GM12801 (cell line): Measurements from ENCODE around the gene KRT72.

Source experiments
- TF ChIP-seq, protein P1 (sequence below): IDR thresholded peaks from one replicate; pipeline ENCODE4 v1.5.1; 2011; ENCODE audit warnings: control low read depth; ENCODE audit not compliant: insufficient read length; ENCODE audit errors: extremely low read depth

The KRT72 gene

DNA sequence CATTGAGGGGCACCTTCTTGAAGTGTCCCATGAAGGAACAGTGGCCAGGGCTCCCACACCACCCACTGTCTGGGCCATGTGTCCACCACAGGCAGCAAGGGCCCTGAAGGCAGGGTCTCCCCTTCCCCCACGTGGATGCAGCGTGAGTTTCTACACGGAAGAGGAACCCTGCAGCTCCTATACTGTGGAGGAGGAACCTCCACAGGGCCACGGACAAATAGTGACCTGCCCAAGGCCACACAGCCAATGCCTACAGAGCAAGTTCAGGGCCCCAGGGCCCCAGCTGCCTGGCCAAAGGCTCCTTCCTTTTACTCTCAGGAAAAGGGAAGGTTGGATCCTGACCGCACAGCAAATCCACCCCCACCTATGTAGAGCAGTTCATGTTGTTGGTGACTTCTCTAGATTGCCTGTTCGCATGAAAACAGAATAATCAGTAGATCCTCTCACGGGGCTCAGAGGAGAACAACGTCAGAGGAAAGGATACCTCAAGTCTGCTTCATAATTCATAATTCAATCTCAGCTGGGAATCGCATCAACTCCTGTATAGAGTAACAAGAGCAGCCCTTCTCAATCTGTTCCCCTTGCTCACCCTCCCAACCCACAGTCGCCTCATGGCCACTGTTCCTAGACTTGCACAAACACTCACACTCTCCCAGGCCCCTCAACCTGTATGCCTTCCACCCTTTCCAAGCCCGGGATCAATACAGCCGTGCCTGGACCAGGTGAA is 28.2 kb upstream of the KRT72 start:
- TF ChIP-seq, protein P1, sequence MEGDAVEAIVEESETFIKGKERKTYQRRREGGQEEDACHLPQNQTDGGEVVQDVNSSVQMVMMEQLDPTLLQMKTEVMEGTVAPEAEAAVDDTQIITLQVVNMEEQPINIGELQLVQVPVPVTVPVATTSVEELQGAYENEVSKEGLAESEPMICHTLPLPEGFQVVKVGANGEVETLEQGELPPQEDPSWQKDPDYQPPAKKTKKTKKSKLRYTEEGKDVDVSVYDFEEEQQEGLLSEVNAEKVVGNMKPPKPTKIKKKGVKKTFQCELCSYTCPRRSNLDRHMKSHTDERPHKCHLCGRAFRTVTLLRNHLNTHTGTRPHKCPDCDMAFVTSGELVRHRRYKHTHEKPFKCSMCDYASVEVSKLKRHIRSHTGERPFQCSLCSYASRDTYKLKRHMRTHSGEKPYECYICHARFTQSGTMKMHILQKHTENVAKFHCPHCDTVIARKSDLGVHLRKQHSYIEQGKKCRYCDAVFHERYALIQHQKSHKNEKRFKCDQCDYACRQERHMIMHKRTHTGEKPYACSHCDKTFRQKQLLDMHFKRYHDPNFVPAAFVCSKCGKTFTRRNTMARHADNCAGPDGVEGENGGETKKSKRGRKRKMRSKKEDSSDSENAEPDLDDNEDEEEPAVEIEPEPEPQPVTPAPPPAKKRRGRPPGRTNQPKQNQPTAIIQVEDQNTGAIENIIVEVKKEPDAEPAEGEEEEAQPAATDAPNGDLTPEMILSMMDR = no peak

DNA sequence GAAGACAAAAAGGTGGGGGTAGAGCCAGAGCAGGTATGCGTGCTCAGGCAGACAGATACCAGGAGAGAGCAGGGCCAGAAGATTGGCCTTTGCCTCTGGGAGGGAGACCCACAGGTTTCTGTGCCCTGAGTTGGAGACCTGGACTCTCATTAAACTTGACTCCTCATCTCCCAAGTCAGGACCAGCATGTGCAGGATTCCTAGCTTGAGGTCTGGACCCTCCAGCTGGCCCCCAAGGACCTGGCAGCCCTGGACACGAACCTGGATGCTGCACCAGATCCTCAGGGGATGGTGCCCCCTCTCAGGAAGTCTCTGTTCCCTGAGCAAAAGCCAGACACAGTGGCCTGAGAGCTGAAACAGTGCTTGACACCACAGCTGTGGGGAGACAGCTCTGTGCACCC is 27.6 kb upstream of the KRT72 start:
- TF ChIP-seq, protein P1 = no peak

DNA sequence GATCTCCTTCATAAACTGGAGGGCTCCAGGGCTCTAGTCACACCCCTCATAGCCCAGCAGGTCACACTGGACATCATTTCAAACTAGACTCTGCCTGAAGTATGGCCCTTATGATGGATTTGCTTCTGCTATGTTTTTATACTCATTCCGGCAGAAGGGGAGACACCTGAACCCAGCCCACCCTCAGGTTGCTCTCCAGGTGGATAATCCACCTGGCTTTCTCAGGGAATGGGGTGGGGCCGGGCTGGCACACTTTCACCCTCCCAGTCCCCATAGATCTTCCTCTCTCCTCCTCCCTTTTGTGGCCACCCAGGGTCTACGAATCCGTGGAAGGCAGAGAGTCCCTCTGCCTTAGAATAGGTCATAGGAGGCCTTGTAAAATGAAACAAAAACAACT is 26.8 kb upstream of the KRT72 start:
- TF ChIP-seq, protein P1 = no peak

DNA sequence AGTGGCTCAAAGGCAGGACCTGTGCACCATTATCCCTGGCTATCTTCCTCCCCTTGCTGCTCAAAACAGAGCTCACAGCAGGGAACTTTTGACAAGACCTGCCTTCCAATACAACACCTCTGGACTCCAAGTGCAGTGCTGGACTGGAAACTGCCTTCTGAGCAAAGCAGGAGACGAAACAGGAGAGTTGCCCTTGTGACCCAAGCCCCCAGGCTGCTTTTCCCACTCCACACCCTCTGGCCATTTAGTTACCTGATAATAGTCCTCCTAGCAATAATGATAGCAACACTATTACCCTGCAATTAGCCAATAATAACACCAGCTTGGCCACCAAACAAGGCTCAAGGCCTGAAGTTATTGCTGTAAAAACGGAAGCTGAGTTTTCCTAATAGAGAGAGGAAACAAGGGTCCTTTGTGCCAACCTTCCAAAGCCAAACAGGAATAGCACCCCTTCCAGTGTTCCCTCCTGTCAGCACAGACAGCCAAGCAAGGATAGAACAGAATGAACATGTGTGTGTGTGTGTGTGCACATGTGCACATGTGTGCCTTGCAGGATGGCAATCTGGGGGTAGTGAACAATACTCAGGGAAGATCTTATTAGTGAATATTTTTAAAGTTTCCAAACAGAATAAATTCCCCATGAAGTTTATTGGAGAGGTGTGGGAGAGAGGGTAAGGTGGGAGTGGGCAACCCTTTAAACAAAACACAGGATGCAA is 26.3 kb upstream of the KRT72 start:
- TF ChIP-seq, protein P1 = no peak

DNA sequence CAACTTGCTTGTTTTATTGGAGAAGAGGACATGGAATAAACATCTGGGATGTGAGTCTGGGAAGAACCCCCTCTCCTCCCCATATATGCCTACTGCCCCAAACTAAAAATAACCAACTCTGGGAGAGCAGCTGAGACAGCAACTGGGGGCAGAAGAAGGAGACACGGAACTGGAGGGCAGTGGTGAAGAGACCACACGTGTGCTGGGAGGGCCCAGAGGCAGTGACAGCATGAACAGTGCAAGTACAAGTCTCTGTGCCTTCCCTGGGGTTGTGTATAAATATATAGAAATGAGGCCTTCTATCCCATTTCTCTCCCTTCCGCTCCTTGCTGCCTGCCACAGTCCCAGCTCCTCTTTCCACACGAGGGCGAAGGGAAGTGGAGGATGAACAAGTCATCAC is 21.1 kb upstream of the KRT72 start:
- TF ChIP-seq, protein P1 = no peak

DNA sequence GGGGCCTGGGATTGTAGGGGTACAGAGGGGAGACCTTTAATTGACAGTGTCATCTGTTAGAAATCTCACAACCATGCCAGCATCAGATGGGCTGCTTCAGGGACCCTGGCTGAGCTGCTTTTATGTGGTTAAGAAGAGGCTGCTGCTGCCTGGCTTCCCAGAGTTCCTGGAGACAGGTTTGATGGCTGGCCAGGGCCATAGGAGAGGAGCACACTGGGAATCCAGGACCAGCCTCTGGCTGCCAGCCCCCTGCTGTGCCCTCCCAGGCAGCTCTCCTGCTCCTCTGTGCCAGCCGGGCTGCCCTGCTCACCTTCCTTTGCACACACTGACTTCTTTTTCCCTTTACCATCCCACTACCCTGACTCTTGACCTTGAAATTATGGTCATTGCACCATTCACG is 17.6 kb upstream of the KRT72 start:
- TF ChIP-seq, protein P1 = no peak

DNA sequence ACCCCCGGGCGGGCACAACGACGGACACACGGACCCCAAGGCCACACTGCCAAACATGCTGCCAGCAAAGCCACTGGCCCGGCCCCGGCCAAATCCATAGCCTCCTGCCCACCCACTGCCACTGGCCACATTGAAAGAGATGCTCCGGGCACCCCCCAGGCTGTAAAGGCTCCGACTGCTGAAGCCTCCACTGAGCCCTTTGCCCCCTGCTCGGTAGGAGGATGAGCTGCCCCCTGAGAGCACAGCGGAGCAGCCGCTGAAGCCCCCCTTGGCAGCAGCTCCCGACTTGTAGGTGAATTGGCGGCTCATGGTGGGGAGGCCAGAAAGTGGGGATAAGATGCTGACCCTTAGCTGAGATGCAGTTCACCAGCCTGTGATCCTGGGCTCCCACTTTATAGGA is 17.0 kb upstream of the KRT72 start, which contains the start of gene KRT73:
TSS of gene KRT73 (minus strand) at position 344 of the 400 bp plus-strand sequence. CDS start at position 309, 35 bp downstream.
- TF ChIP-seq, protein P1 = no peak
